Spleen (tissue), 7 donors: ENCODE results near the gene VWA1.

Experiments
- CTCF ChIP-seq, 11 experiments: fragments of 200-600 bp in 7 of 11; fragments of 450-650 bp in 4 of 11; sonication (generic) in 4 of 11; IDR thresholded peaks in 8 of 11; conservative IDR thresholded peaks in 3 of 11; 1 replicate in 7 of 11; 2 replicates in 4 of 11; pipeline versions ENCODE4 v1.4.0 to v1.8.0; 2016 to 2021; ENCODE audit warnings: antibody characterized with exemption in 11 of 11, inconsistent platforms in 4 of 11, mild to moderate bottlenecking in 1 of 11
- POLR2AphosphoS5 ChIP-seq, 3 donors: sonication (generic); formaldehyde crosslinking; IDR thresholded peaks; one replicate each; pipeline ENCODE4 v1.5.1; 2017; ENCODE audit warnings: antibody characterized with exemption in 3 of 3
- donor health status: DM: no; HTN: no; CAD: no; lungs with moderate emphysema.
- donor health status: DM: no; HTN: no; CAD: no.
- donor health status: DM: no; HTN: no; CAD: no.

GRCh38 chr1:1403653-1404052, 31.8 kb upstream of the VWA1 start:
- no peak for TF ChIP-seq CTCF (IDR thresholded peaks at IDR 0.05 in 8 of 11, conservative IDR thresholded peaks at IDR 0.05 in 3 of 11)
- TF ChIP-seq POLR2AphosphoS5 (IDR thresholded peaks at IDR 0.05) = peak in 1 of 3 donors; percentile 17
